Gastrocnemius medialis (tissue), 4 donors: ENCODE results near the gene THBS1. TPM values are rescaled to one million over a fixed set of nuclear protein-coding genes. Genes with fewer than 3 reads are reported as not detected.

Experiments used
- ATAC-seq, 2 donors: fragments of 150-250 bp; one replicate each; pipeline ENCODE4 v1.9.1; 2016
- DNase-seq, 2 donors: peaks; one replicate each; pipeline ENCODE4 v3.0.0-alpha.2; 2019
- H3K27ac ChIP-seq, 4 donors: fragments of 200-600 bp; sonication (generic); 1 replicate in 1 of 4; 2 replicates in 3 of 4; pipeline ENCODE4 v1.5.1; 2016 to 2018; ENCODE audit warnings: mild to moderate bottlenecking in 2 of 4, moderate library complexity in 1 of 4
- H3K27me3 ChIP-seq, 3 donors: fragments of 200-600 bp; sonication (generic) in 2 of 3; 1 replicate in 1 of 3; 2 replicates in 2 of 3; pipeline versions ENCODE4 v1.5.1 to v1.6.0; 2016 to 2019; ENCODE audit warnings: mild to moderate bottlenecking in 1 of 3, moderate library complexity in 1 of 3
- H3K36me3 ChIP-seq, 2 donors: fragments of 200-600 bp; sonication (generic) in 1 of 2; one replicate each; pipeline ENCODE4 v1.5.1; 2017 to 2018
- H3K4me1 ChIP-seq, 2 donors: fragments of 200-600 bp; sonication (generic) in 1 of 2; one replicate each; pipeline ENCODE4 v1.5.1; 2016 to 2017; ENCODE audit warnings: mild to moderate bottlenecking in 2 of 2
- H3K4me3 ChIP-seq, 4 donors: fragments of 200-600 bp; sonication (generic) in 3 of 4; 1 replicate in 1 of 4; 2 replicates in 3 of 4; pipeline ENCODE4 v1.5.1; 2016 to 2019; ENCODE audit warnings: mild to moderate bottlenecking in 2 of 4
- H3K9me3 ChIP-seq, 3 donors: fragments of 200-600 bp; sonication (generic) in 2 of 3; 1 replicate in 1 of 3; 2 replicates in 2 of 3; pipeline ENCODE4 v1.5.1; 2016 to 2019
- POLR2A ChIP-seq, 2 donors: fragments of 450-650 bp; IDR thresholded peaks; one replicate each; pipeline ENCODE4 v1.6.1; 2017; ENCODE audit warnings: antibody characterized with exemption in 2 of 2, mild to moderate bottlenecking in 2 of 2, moderate library complexity in 2 of 2
- in situ Hi-C, 4 donors: fragments of 200-750 bp; cut with MboI; loops; one replicate each; pipeline versions ENCODE4 v1.15.0 to v1.8.0; 2017; ENCODE audit warnings: low sequenced_read_pairs in 4 of 4
- intact Hi-C: fragments of 100-400 bp; cut with DNase I; formaldehyde crosslinking; loops from one replicate; pipeline ENCODE4 v1.15.1; 2023; ENCODE audit warnings: low total_unique reads
- total RNA-seq, 4 donors: library from RNA; depleted of rRNA; stranded (reverse); fragments of >200 nt; gene quantifications; one replicate each; pipeline versions ENCODE4 v1.1.0 to v1.2.3, GENCODE V29; 2016
- TF ChIP-seq, protein P1 (sequence below), 5 experiments: fragments of 450-650 bp in 3 of 5; fragments of 200-600 bp in 2 of 5; sonication (generic) in 2 of 5; IDR thresholded peaks in 4 of 5; conservative IDR thresholded peaks in 1 of 5; 1 replicate in 4 of 5; 2 replicates in 1 of 5; pipeline ENCODE4 v1.5.1; 2016 to 2019; ENCODE audit warnings: antibody characterized with exemption in 5 of 5, mild to moderate bottlenecking in 3 of 5, moderate library complexity in 3 of 5

The THBS1 gene
- total RNA-seq, 4 donors from 2014 or later: 10.7 to 99.0 (median 44.6) TPM

DNA sequence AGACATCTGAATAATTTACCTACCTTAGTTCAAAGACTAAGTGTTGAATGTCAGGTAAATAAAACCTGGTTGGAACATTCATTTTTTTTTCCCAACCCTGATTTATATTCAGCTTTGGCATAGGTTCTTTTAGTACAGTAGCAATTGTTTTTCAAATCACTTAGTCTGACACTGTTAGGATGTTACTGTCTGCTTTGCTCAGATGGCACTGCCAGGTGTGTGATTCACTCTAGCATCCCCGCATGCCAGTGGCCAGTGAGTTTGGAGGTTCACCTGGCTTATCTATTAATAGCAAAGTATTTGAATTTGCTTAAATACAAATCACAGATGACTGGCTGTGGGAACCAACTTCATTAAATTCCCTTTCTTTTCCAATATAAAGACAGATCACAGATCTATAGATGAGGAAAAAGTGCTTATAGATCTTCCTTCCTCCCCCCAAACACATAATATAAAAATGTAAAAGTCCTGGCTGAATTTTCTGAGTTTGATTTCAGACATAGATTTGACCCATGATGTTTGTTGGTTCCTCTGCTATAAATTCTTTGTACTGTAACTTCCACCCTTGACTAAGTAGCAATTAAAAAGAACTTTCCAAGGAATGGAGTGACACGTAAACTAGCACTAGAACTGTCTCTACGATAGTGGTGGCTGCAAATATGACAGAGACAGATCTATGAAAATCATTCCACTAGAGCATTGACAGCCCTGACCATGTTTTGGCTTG lies 3.9 kb downstream of the THBS1 start:
- H3K27ac ChIP-seq: no peak overlapping the region

DNA sequence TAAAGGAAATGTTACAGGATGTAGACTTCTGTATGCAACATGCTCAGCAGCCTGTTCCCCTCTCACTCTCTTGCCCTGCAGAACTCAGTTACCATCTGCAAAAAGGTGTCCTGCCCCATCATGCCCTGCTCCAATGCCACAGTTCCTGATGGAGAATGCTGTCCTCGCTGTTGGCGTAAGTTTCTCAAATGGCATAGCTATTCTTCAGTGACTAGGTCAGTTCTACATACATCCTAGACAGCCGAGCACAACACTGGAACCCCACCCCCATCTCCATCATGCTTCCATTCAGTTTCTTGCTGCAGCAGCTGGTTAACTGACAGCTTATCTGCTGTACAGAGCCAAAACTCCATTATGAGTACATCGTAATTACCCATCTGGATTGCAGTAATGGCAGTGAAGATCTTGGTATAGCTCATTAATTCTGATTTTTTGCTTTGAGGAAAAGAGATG lies 4.5 kb downstream of the THBS1 start:
- intact Hi-C loops (loop anchor here (10.0 kb wide), 1 partner anchor 169 kb away; no protein-coding TSS in a partner anchor), in situ Hi-C loops (loop anchor here in 2 of 4 donors (10.0 to 25.0 kb wide), 3 partner anchors 423 to 773 kb away; no protein-coding TSS in a partner anchor)
- no peak for TF ChIP-seq POLR2A (IDR thresholded peaks at IDR 0.05)
- TF ChIP-seq, protein P1, sequence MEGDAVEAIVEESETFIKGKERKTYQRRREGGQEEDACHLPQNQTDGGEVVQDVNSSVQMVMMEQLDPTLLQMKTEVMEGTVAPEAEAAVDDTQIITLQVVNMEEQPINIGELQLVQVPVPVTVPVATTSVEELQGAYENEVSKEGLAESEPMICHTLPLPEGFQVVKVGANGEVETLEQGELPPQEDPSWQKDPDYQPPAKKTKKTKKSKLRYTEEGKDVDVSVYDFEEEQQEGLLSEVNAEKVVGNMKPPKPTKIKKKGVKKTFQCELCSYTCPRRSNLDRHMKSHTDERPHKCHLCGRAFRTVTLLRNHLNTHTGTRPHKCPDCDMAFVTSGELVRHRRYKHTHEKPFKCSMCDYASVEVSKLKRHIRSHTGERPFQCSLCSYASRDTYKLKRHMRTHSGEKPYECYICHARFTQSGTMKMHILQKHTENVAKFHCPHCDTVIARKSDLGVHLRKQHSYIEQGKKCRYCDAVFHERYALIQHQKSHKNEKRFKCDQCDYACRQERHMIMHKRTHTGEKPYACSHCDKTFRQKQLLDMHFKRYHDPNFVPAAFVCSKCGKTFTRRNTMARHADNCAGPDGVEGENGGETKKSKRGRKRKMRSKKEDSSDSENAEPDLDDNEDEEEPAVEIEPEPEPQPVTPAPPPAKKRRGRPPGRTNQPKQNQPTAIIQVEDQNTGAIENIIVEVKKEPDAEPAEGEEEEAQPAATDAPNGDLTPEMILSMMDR (IDR thresholded peaks at IDR 0.05 in 4 of 5, conservative IDR thresholded peaks at IDR 0.05 in 1 of 5): no peak
- no peak for DNase-seq
- ATAC-seq: no peak
- H3K36me3 ChIP-seq: peaks cover 0 to 11% of the 10 kb centered on the region in 2 donors
- no peak overlapping the region for H3K27ac ChIP-seq
- peaks cover 0 to 11% of the 10 kb centered on the region in 2 donors for H3K4me1 ChIP-seq
- H3K9me3 ChIP-seq: no peaks in the 10 kb centered on the region
- H3K27me3 ChIP-seq: peaks cover 0 to 3% (median 0%) of the 10 kb centered on the region in 3 donors
- H3K4me3 ChIP-seq: no peak overlapping the region

More for the DNA sequence above, 3.9 kb downstream of the THBS1 start:
- no peak for ATAC-seq
- Histone ChIP-seq H3K36me3 (peaks cover 0 to 11% of the 10 kb centered on the region in 2 donors), H3K4me1 (peaks cover 4 to 14% of the 10 kb centered on the region in 2 donors), H3K4me3 (no peak overlapping the region), H3K27me3 (peaks cover 0 to 4% (median 0%) of the 10 kb centered on the region in 3 donors), H3K9me3 (no peaks in the 10 kb centered on the region)
- intact Hi-C loops (loop anchor here (5.0 to 10.0 kb wide), 2 partner anchors 170 to 878 kb away; no protein-coding TSS in a partner anchor), in situ Hi-C loops (loop anchor here in 2 of 4 donors (10.0 to 25.0 kb wide), 3 partner anchors 423 to 773 kb away; no protein-coding TSS in a partner anchor)
- no peak for DNase-seq
- TF ChIP-seq, protein P1 (IDR thresholded peaks at IDR 0.05 in 4 of 5, conservative IDR thresholded peaks at IDR 0.05 in 1 of 5): no peak
- TF ChIP-seq POLR2A (IDR thresholded peaks at IDR 0.05): no peak

DNA sequence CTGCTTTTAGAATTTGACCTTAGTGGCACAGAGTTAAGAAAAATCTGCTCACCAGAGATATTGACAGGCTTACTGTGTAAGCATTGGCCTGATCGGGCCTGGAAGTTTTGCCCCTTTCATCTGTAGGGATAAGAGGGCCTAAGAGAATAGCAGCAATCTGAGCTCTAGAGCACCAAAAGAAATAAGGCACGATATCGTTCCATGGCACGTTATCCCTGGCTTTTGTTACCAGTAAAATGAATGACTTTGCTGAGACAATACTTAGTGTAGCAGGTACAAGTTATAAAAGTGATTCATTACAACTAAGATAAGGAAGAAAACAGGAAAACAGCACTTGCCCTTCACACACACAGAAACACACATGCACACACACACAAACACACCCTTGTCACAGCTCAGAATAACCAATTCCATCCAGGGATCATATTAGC lies 5.0 kb downstream of the THBS1 start:
- peaks cover 0 to 11% of the 10 kb centered on the region in 2 donors for H3K36me3 ChIP-seq
- H3K27me3 ChIP-seq: no peaks in the 10 kb centered on the region
- DNase-seq (no peak), ATAC-seq (no peak)
- H3K27ac ChIP-seq: no peak overlapping the region
- TF ChIP-seq, protein P1 (IDR thresholded peaks at IDR 0.05 in 4 of 5, conservative IDR thresholded peaks at IDR 0.05 in 1 of 5): no peak
- no peak for TF ChIP-seq POLR2A (IDR thresholded peaks at IDR 0.05)
- H3K4me3 ChIP-seq: no peak overlapping the region
- H3K4me1 ChIP-seq: peaks cover 0 to 6% of the 10 kb centered on the region in 2 donors
- intact Hi-C loops (loop anchor here (10.0 kb wide), 1 partner anchor 169 kb away; no protein-coding TSS in a partner anchor), in situ Hi-C loops (loop anchor here in 2 of 4 donors (10.0 to 25.0 kb wide), 3 partner anchors 424 to 774 kb away; no protein-coding TSS in a partner anchor)
- H3K9me3 ChIP-seq: no peaks in the 10 kb centered on the region

DNA sequence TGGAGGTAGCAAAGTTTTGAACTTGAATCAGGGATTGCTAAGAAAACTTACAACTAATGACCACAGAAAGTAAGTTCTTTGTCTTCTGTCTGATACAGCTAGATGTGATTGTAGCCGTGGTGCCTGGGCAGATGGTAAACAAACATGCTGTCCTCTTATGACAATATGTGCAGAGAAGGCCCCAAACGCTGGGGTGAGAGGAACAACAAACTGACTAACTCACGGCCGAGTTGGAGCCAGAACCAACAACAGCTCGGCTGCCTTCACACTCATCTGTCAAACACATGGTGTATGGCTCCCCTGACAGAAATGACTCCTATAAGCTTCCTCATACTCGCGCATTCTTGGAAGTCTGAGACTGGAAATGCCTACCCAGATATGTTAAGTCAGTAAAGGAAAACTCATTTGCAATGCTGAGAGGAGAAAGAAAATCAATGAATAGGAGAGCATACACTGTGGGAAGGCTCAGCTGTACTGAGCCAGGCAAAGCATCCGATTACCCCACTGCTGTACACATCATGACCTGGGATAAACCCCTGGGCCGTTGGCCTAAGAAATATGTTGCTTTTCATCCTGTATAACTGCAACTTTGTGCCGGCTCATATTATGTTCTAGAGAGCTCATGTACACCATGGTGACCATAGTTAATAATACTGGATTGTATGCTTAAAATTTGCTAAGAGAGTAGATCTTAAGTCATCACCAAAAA lies 5.7 kb downstream of the THBS1 start:
- intact Hi-C loops (loop anchor here (10.0 kb wide), 1 partner anchor 168 kb away; no protein-coding TSS in a partner anchor), in situ Hi-C loops (loop anchor here in 2 of 4 donors (10.0 to 25.0 kb wide), 3 partner anchors 424 to 774 kb away; no protein-coding TSS in a partner anchor)
- peak in 1 of 2 donors; percentile 31 for ATAC-seq
- Histone ChIP-seq H3K4me1 (peaks cover 0 to 5% of the 10 kb centered on the region in 2 donors), H3K9me3 (no peaks in the 10 kb centered on the region), H3K4me3 (no peak overlapping the region), H3K27ac (no peak overlapping the region), H3K36me3 (peaks cover 0 to 18% of the 10 kb centered on the region in 2 donors), H3K27me3 (no peaks in the 10 kb centered on the region)
- TF ChIP-seq, protein P1 (IDR thresholded peaks at IDR 0.05 in 4 of 5, conservative IDR thresholded peaks at IDR 0.05 in 1 of 5): no peak
- TF ChIP-seq POLR2A (IDR thresholded peaks at IDR 0.05): no peak
- no peak for DNase-seq
